ENCODE data around the gene CYTH1.

The CYTH1 gene

DNA sequence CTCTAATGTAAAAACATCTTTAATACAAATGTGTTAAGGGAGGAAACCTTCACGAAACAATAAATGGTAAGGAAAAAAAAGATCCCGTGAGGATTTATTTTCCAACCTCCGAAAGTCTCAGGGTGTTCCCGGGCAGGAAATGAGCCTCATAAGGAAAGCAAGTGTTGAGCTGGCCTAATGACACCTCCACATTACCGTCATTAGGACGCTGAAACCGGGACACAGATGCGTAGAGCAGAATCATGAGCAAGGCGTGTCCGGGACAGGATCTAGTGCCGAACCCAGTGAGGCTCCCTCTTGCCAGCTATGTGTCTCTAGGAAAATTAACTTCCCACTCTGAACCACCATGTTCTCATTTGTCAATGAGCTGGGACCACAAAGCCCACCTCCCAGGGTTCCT is 22.7 kb upstream of the CYTH1 start:
- FAIRE-seq = no peak

DNA sequence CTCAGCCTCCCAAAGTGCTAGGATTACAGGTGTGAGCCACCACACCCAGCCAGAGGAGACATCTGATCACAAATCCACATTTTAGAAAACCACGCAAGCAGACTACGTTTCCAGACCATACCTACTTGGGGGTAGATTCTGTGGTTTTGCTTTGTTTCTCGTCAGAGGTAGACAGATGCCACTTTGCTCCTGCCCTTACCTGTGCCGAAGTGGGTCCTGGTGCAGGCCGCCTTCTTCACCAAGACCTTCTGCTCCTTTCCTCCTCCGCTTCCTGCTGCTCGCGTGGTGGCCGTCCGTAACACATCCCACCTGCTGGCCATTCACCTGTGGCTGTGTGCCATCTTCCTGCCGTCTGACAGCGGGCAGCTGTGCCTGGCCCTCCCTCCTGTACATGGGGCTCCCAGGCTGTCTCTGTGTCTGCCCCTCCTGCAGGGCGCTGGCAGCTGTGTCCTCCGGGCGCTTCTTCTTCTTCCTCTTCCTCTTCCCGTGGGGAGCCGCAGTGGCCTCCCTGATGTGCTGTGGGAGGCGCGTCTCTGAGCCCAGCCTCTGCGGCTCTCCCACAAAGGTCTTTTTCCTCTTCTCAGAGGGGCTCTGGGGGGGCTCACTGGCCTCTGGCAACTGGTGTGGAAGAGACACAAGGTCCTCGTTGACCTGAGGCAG is 21.2 kb upstream of the CYTH1 start:
- FAIRE-seq = no peak

DNA sequence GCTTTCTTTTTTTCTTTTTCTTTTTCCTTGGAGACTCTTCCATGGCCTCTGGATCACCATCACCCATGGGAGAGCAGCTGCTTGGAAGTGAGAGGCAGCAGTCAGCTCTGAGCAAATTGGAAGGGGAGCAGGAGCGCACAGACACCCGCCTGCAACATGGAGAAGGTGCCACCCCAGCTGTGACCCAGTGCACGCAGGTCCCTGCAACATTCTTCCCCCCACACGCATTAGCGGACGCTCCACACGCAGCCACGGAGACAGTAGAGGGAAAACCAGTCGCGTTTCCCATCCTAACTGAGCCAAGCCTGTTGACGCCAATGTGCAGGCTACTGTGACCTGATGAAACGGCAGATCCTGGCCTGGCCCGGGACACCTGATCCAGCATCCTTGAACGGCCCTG is 20.4 kb upstream of the CYTH1 start:
- FAIRE-seq = no peak

DNA sequence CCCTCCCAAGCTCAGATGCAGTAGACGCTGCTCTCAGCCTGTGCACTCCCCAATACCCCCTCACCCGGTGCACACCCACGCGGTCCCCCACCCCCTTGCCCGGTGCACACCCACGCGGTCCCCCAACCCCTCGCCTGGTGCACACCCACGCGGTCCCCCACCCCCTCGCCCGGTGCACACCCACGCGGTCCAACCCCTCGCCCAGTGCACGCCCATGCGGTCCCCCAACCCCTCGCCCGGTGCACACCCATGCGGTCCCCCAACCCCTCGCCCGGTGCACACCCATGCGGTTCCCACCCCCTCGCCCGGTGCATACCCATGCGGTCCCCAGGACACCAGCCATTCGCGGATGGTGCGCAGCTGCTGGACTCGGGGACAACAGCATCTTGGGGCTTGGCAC is 19.9 kb upstream of the CYTH1 start:
- FAIRE-seq = no peak

DNA sequence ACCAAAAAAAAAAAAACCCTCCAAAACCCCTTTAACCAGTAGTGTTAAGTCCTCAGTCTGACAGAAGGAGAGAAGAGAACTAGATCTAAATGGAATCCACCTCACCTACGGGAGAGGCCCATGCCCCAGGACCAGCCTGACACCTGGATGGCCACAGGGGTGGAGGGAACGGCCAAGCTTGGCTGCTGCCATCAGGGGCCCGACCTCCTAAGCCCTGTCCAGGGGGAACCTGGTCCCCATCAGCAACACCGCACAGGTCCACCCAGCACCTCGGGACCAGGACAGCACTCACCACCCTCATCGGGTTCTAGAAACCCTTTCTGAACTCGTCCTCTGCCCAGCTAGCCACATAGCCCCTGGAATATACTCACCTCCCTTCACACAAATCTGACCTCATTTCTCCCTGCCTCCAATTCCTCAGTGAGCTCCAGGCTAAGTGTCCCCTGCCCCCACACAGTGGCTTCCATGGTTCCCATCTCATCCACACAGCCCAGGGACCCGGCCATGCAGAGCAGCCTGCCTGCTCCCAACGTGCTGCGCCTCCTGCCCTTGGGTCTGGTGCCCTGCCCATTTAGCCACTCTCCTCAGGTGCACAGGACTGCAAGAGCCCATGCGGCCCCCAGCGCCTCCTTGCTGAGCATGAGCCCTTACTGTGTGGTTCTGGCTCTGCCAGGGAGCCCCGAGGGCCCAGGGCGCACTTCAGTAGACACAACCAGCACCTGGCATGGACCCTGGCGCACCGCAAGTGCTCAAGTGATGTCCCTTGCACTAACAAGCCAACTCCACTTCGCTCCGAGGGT is 18.3 kb upstream of the CYTH1 start:
- no peak for FAIRE-seq

DNA sequence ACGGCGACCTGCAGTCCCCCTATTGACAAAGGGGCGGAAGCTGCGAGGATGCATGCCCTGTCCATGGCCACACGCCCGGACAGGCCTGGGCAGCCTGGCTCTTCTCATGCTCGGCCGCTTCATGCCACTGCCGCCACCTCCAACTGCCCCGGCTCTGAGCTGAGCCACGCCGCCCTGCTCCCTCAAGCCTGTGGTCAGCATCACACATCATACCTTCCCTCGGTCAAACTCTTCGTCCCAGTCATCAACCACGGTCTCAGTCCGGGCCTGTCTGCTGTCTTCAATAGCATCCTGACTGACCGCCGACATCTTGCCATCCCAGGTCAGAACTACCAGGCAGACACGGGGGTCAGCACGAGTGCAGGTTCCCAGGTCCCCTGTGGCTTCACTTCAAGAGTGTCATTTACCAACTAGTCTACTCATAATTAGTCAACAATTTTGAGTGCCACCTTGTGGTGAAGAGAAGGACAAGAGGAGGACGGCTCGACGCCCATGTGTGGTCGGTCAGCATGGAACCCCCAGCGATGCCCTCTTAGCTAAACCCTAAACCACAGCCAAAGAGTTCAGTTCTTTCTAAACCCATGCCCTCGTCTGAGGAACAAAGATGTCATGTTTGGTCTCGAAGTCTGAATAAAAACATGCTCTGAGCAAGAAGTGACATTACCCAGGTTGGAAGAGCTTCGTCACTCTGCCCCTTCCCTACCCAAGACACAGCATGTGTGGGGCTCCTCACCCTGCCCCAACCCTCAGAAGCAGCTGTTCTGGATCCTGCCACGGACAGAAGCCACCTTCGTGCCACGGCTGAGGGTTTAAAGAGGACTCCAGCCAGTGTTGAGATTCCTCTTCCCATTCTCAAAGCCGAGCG is 16.9 kb upstream of the CYTH1 start:
- no peak for FAIRE-seq

DNA sequence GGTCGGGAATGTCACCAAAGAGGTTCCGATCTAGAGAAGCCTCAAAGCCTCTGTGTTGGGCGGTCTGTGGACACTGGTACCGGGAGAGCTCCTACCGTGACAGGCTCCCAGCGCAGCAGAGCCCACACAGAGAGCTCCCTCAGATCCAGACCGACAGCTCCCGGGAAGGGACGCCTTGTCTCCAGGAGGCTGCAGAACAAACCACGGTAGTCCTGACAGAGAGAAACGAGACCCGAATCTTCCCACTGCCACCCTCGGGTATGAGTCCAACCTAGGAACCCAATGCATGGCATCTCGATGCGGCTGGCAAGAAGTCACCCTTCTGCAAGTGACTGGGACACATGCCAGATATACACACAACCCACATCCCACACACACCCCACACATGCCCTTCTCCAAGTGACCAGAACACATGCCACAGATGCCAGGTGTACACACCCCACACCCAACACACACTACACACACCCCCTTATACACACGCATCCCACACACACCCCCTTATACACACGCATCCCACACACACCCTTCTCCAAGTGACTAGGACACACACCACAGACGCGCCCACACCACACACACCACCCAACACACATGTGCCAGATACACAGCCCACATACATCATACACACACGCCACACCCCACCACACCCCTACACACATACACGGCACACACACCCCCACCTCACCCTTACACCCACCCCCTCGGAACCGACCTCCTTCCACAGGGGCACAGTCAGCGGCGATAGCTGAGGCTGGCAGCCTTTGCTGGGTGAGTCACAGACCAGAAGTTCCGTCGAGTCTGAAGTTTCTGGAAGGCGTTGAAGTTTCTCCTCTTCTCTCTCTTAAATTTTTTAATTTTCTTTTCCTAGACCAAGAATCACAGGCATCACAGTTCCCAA is 15.9 kb upstream of the CYTH1 start:
- no peak for FAIRE-seq

DNA sequence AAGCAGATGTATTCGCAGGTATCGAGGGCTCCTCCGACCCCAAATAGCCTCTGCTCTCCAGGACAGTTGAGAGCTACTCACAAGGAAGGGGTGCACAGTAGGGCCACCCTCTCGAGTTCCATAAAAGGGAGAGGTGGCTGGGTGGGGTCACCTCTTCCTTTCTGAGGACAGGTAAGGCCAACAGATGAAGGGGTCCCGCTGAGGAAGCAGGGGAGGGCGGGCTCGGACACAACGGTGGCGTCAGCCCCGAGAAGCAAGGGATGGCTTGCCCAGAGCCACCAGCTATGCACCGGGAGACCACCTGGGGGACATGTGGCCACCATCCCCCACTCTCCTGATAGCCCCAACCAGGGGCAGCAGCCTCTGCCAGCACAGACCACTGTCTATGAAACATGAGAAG is 15.1 kb upstream of the CYTH1 start:
- FAIRE-seq = no peak

DNA sequence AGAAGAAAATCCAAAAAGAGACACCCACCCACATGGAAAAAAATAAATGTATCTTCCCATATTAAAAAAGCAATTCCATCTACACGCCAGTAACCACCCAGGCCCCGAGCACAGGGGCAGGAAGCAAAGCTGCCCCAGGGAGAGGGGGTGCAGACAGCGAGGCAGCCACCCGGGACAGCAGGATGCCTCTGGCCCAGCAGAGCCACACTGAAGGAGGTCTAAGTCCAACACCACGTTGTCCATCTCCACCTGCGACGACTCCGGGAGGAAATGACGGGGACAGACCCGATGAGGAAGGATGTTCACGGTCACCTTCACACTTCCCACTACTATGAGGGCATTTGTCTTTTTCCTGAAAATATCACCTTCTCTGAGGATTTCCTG is 14.4 kb upstream of the CYTH1 start:
- no peak for FAIRE-seq

DNA sequence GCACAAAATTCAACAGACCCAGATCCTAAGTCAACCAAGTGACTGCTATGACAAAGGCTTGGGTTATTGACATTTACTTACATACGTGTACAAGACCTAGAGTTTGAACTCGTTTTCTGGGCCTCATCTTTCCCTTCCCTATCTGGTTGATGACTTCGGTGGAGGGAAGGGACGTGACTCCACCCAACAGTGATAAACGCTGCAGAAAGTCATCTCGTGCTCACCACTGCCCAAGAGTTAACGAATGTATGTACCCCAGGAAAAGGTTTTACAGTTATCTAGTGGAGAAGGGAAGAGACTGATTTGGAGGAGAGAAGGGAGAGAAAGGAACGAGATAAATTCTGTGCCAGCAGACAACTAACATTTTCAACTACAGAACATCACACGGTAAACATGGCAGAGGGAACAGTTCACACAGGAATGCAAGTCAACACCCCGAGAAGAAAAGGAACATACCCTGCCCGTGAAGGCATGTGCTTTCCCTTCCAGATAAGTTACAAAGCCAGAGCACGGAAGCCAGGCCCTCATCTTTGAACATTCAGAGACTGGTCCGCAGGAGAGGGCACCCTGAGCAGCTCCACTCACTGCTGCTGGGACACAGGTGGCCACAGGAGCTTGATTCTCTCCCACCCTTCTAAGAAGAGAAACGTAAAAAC is 13.9 kb upstream of the CYTH1 start:
- no peak for FAIRE-seq

DNA sequence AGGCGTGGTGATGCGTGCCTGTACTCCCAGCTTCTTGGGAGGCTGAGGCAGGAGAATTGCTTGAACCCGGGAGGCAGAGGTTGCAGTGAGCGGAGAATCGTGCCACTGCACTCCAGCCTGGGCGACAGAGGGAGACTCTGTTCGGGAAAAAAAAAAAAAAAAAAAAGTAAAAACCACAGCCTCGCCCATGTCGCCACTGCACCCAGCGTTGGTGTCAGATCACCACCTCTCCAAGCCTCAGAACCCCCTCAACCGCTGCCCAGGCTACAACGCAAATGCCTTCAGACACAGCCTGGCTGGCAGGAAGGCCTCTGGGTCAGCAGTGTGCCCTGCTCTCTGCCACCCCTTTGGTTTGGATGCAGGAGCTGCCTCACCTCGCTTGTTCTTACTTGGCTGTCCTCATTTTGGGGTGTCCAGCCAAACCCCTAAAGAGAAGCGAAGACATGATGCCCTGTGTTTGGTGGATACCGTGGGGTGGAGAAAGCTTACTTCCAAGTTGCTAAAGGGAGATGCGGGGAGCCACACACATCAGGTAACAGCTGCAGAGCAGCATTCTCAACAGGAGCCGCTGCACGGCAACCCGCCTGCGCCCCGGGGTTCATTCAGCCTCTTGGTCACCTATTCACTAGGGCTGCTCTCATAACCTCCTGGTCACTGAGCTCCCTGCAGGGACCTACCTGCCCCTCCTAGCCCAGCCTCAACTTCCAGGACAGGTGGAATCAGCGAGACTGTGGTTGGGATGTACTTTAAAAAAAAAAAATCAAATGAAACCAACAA is 13.0 kb upstream of the CYTH1 start:
- FAIRE-seq = no peak

DNA sequence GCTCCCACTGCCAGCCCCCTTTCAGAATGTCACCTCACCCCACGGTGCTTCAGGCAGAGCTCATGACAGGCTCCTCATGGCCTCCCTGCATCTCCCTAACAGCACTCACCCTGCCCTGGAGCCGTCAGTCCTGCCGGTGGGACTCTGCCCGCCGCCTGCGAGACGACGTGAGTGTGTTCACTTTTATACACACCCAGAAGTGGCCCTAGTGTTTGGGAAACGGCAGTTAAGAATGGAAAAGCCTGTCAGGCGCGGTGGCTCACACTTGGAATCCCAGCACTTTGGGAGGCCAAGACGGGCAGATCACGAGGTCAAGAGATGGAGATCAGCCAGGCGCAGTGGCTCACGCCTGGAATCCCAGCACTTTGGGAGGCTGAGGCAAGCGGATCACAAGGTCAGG is 12.3 kb upstream of the CYTH1 start:
- FAIRE-seq = no peak

DNA sequence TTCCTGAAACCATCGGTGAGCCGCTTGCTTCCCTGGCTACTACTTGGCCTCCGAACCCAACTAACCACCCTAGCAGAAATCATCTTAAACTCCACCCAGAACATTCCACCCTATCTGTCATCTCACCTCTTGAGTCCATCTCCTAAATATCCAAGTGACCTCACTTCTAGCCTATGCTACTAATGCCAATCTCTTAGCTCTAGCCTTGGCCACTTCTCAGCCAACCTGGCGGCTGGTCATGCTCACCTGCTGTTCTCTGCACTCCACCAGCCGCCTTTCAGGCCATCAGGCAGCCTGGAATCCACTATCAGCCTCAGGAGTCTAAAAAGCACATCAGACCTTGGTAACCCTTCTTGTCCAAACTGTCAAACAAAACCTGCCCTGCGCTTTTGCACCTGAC is 11.9 kb upstream of the CYTH1 start:
- no peak for FAIRE-seq

DNA sequence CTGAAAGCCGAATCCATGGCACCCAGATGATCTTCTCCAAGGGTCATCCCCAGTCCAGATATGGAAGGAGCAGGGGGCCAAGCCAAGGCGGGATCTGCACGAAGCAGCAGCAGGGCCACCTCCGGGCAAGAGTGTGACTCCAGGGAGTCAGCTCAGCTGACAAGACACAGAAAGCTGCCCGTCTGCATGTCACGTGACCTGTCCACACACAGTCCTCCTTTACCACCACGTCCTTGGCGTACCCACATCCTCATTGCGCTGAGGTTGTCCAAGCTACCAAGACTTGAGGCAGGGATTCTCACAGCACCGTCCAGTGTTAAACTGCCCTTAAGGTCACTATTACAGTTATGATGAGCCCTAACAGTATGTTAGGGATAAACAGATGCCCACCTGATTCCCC is 11.3 kb upstream of the CYTH1 start:
- no peak for FAIRE-seq

DNA sequence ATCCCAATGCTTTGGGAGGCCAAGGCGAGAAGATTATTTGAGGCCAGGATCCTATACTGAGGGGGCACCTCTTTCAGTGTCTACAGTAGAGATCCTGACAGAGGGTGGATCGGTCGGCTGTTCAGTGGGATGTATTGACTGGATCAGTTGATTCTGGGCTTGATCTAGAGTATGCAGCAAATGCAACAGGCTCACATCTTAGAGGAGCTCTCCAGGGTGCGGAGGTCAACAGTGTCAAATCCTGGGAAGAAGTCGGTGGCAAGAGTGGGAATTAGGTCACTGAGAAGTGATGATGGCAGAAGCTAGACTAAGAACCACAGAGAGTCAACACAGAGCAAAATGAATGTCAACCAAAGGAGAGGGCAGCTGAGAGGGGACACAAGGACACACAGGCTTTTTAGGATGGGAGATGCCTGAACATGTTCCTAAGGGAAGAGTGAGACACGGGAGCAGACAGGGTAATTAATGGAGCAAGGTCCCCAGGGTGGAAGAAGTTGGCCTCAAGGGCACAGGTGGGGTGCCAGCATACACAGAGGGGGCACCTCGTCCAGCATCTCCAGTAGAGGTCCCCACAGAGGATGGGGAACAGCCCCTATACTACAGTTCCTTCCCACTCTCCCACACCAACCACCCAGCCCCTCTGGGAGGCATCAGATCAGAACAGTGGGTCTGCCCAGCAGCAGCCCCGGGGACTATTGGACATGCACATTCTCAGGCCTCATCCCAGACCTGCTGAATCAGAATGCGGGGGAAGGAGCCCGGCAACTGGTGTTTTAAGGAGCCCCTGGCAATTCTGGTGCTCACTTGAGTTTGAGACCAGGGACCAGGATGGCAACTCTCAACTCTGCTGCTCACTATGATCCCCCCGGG is 10.0 kb upstream of the CYTH1 start:
- no peak for FAIRE-seq

DNA sequence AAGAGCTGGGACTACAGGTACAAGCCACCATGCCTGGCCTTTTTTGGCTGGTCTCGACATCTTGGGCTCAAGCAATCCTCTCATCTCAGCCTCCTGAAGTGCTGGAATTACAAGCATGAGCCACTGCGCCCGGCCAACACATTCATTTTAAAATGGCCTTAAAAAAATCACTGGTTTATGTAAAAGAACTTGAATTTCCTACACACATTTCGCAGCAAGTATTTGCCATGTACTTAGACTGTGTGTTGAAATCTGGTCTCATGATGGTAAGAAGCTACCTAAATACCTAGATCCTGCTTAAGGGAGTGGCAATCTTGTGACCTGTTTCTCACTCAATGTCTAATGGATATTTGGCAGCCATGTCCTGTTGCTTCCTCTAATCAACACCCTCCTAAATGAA is 8.5 kb upstream of the CYTH1 start:
- no peak for FAIRE-seq

DNA sequence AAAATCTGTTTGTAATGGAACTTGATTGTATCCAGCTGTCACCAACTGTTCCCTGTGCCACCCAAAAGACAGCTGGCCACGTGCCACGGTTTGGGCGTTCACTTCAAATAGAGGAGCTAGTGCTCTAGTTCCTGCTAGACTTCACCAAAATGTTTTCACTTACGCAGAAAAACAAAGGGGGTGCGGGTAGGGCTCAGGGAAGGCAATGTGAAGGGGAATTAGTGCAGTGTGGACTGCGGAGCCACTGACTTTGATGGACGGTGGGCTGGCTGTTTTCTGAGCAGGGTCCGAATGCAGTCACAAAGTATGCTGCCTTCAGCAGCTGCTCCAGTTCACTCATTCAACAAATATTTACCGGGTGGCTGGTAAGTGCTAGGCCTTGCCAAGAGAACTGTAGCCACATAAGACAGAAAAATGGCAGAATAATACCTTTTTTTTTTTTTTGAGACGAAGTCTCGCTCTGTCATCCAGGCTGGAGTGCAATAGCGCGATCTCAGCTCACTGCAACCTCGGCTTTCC is 7.6 kb upstream of the CYTH1 start:
- FAIRE-seq = no peak

DNA sequence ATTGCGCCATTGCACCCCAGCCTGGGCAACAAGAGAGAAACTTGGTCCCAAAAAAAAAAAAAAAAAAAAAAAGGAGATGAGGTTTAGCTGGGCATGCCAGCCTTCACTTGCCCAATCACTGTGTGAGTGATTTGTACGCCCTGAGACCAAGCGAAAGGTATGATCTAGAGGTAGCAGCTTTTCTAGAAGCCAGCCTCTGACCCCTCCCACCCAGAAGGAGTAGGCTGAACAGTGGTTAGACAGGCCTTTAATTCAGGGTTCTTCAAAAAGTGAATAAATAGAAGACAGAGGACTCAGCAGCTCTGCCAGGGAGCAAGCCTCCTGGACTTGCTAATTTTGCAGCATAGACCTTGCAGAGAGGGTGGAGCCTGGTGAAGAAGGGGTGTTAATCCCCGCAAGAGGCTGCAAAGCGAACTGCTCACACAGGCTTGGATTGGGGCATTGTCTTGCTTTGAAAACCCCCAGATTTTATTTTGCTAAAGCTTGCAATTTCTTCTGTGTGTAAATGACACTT is 7.1 kb upstream of the CYTH1 start:
- no peak for FAIRE-seq

DNA sequence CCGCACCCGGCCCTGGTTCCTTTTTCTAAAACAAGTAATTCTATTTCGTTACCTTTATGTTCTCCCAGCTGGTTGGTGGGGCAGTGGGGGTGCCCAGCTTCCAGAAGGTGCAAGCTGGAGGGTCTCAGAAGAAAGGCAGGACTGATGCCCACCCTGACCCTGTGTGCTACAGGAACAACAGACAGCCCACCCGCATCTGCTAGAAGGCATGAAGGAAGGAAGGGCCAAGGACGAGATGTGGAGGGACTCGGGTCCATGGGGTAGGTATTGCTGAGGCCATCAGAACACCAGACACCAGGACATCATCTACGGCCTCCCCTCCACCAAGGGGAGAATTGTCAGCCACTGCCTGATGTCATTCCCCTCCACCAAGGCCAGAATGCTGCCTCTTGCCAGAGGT is 6.4 kb upstream of the CYTH1 start:
- no peak for FAIRE-seq

DNA sequence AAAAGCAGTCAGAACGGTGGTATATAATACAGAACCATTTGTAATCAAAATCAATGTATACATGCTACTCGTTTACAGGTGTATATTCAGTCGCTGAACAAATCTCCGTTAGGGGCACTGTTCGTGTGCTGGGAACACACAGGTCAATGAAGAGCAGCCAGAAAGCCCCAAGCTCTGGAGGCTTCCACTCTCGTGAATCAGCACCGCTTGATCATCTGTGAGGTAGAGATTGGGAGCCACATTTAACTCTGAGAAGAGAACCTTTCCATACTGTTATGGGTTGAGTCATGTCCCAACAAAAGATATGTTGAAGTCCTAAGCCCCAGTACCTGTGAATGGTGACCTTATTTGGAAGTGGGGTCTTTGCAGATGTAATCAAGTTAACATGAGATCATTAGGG is 5.4 kb upstream of the CYTH1 start:
- no peak for FAIRE-seq

Data from islet of Langerhans (tissue), 1 donor.